GM12872 (cell line): ENCODE results near the gene CHD2.

Experiments
- TF ChIP-seq, protein P1 (sequence below): IDR thresholded peaks from 3 replicates; pipeline ENCODE4 v1.5.1; 2011; ENCODE audit warnings: low read depth, mild to moderate bottlenecking, low read length, moderate library complexity; ENCODE audit not compliant: insufficient read depth

The CHD2 gene

DNA sequence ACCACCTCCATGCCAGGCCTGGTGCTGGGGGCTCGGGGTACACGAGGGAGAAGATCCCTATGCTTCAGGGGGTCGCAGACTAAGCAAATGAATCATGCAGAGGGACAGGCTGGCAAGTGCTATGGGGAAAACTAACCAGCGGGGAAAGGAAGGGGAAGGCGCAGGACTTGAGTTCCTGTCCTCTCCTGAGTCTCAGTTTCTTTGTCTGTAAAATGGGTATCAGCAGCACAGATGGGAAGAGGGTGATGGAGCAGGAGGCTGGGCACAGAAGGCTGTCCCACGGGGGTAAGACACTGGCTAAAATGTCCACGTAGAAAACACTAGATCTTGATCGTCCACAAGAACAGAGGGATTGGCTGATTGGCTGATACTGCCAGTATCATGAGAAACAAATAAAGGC, 149.1 kb downstream of the CHD2 start:
- TF ChIP-seq, protein P1, sequence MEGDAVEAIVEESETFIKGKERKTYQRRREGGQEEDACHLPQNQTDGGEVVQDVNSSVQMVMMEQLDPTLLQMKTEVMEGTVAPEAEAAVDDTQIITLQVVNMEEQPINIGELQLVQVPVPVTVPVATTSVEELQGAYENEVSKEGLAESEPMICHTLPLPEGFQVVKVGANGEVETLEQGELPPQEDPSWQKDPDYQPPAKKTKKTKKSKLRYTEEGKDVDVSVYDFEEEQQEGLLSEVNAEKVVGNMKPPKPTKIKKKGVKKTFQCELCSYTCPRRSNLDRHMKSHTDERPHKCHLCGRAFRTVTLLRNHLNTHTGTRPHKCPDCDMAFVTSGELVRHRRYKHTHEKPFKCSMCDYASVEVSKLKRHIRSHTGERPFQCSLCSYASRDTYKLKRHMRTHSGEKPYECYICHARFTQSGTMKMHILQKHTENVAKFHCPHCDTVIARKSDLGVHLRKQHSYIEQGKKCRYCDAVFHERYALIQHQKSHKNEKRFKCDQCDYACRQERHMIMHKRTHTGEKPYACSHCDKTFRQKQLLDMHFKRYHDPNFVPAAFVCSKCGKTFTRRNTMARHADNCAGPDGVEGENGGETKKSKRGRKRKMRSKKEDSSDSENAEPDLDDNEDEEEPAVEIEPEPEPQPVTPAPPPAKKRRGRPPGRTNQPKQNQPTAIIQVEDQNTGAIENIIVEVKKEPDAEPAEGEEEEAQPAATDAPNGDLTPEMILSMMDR: no peak

GRCh38 chr15:93049914-93050578, 149.9 kb downstream of the CHD2 start:
- TF ChIP-seq, protein P1: no peak

DNA sequence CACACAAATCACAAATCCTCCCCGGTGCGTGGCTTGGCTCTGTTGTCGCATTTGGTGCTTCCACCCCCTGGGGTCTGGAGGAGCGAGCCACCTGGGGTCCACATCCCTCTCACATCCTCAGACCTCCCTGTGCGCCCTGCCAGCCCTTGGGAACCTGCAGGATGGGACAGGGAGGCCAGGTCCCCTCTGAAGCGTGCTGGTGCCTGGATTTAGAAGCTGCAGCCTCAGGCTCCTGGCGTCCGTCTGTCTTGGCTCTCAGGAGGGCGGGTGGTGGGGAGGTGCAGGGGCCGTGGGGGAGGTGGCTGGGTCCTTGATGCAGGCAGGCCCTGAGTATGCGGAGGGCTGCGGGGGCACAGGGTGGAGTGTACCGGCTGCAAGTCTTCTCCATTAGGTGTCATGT, 150.5 kb downstream of the CHD2 start:
- TF ChIP-seq, protein P1: no peak

- TF ChIP-seq, protein P1: no peak
Observed at GRCh38 chr15:93051236-93052089, 151.3 kb downstream of the CHD2 start.

DNA sequence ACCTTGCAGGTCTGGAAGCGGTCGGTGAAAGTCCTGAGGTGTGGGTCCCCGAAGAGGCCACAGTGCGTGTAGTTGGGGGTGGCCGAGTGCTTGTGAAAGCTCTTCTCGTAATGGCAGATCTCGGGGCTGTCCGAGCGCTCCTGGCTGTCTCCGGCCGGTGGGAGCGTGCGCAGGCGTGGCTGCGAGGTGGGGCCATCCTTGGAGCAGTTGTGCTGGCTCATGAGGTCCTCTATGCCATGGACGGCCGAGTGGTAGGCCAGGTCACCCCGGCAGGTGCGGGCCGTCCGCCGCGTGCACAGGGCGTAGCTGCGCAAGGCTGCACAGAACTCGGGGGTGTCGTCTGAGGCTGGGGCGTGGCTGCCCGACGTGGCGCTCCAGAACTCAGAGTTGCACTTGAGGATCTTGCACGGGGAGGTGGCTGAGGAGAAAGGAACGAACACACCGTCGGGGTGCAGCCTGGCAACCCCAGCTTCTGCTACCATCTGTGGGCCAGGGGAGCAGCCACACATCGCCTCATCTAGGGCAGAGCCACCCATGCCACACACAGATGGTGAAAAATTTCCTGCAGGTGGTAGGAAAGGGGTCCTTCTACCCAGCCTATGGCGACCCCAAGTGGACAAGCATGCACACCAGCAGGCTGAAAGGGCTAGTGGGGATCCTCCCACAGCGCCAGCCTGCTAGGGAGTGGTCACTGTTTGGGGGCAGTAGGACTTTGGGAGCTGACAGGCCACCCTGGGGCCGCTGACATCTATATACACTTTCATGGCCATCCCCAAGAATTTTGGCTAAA, 152.2 kb downstream of the CHD2 start:
- TF ChIP-seq, protein P1: peak; percentile 51

GRCh38 chr15:93055211-93055610, 155.1 kb downstream of the CHD2 start:
- TF ChIP-seq, protein P1: no peak

GRCh38 chr15:93056836-93057235, 156.7 kb downstream of the CHD2 start:
- TF ChIP-seq, protein P1: no peak
